CD4-positive, alpha-beta memory T cell (primary cell): ENCODE data around the gene EPS8. TPM values are rescaled to one million over a fixed set of nuclear protein-coding genes. Genes with fewer than 3 reads are reported as not detected.

Source experiments
- CTCF ChIA-PET: fragments of 350-600 bp; sonication (Branson Sonifier 250); formaldehyde crosslinking; loops from one replicate; lab custom pipeline; 2021; ENCODE audit warnings: inconsistent platforms; ENCODE audit not compliant: partially characterized antibody; lab: Charles Lee
- POLR2A ChIA-PET: fragments of 350-600 bp; sonication (Branson Sonifier 250); formaldehyde crosslinking; loops from one replicate; lab custom pipeline; 2021; ENCODE audit not compliant: partially characterized antibody; lab: Charles Lee
- DNase-seq, 5 donors: peaks; one replicate each; pipeline versions ENCODE4 v3.0.0 to v3.0.0-alpha.2; 2020 to 2022; ENCODE audit warnings: mixed read lengths in 1 of 5
- H3K27ac ChIP-seq: one replicate; pipeline ENCODE4 v1.7.0; 2013; ENCODE audit warnings: low read depth, low read length
- H3K27me3 ChIP-seq: 2 replicates; pipeline ENCODE4 v1.7.0; 2013; ENCODE audit warnings: mild to moderate bottlenecking, low read length, moderate library complexity; ENCODE audit not compliant: insufficient read depth
- H3K36me3 ChIP-seq: 2 replicates; pipeline ENCODE4 v1.7.0; 2013; ENCODE audit warnings: mild to moderate bottlenecking, low read length, moderate library complexity; ENCODE audit not compliant: insufficient read depth
- H3K4me1 ChIP-seq: 2 replicates; pipeline ENCODE4 v1.7.0; 2013; ENCODE audit warnings: mild to moderate bottlenecking, low read length, moderate library complexity; ENCODE audit not compliant: insufficient read depth
- H3K4me3 ChIP-seq, 2 donors: one replicate each; pipeline ENCODE4 v1.7.0; 2013; ENCODE audit warnings: low read length in 2 of 2, mild to moderate bottlenecking in 1 of 2
- H3K9me3 ChIP-seq, 2 donors: one replicate each; pipeline ENCODE4 v1.7.0; 2013; ENCODE audit warnings: low read length in 2 of 2, control low read depth in 1 of 2; ENCODE audit not compliant: control insufficient read depth in 1 of 2
- H3K27ac Mint-ChIP-seq, 7 donors: one replicate each; pipeline ENCODE4 v1.8.0; 2020 to 2021; ENCODE audit warnings: mixed read lengths in 7 of 7, mild to moderate bottlenecking in 6 of 7, inconsistent platforms in 3 of 7, moderate library complexity in 3 of 7
- H3K27me3 Mint-ChIP-seq, 2 donors: one replicate each; pipeline ENCODE4 v1.8.0; 2020 to 2021; ENCODE audit warnings: mixed read lengths in 2 of 2
- H3K36me3 Mint-ChIP-seq, 2 donors: one replicate each; pipeline ENCODE4 v1.8.0; 2020 to 2021; ENCODE audit warnings: mixed read lengths in 2 of 2, inconsistent platforms in 1 of 2, mild to moderate bottlenecking in 1 of 2
- H3K4me1 Mint-ChIP-seq, 4 donors: one replicate each; pipeline ENCODE4 v1.8.0; 2020 to 2021; ENCODE audit warnings: mixed read lengths in 4 of 4, mild to moderate bottlenecking in 1 of 4
- H3K4me3 Mint-ChIP-seq, 8 donors: one replicate each; pipeline ENCODE4 v1.8.0; 2020 to 2021; ENCODE audit warnings: mixed read lengths in 8 of 8, mild to moderate bottlenecking in 7 of 8, moderate library complexity in 6 of 8, inconsistent platforms in 3 of 8
- H3K9me3 Mint-ChIP-seq, 8 donors: one replicate each; pipeline ENCODE4 v1.8.0; 2020 to 2021; ENCODE audit warnings: mixed read lengths in 8 of 8, mild to moderate bottlenecking in 5 of 8, inconsistent platforms in 3 of 8, moderate library complexity in 1 of 8
- intact Hi-C: fragments of 100-400 bp; cut with micrococcal nuclease; formaldehyde crosslinking; loops from one replicate; pipeline ENCODE4 v1.15.1; 2023
- polyA plus RNA-seq, 2 donors: library from polyadenylated mRNA; unstranded; fragments of 300-500 nt; fragmentation: Illumina TruSeq; gene quantifications; one replicate each; pipeline ENCODE4 v1.2.3, GENCODE V29; 2021
- total RNA-seq, 2 experiments: library from RNA; stranded (reverse); gene quantifications; one replicate each; pipeline ENCODE4 v1.2.3, GENCODE V29; 2021

Gene EPS8
- total and polyA plus RNA-seq, 4 experiments from 2014 or later: 2.6 to 4.0 (median 3.6) TPM

DNA sequence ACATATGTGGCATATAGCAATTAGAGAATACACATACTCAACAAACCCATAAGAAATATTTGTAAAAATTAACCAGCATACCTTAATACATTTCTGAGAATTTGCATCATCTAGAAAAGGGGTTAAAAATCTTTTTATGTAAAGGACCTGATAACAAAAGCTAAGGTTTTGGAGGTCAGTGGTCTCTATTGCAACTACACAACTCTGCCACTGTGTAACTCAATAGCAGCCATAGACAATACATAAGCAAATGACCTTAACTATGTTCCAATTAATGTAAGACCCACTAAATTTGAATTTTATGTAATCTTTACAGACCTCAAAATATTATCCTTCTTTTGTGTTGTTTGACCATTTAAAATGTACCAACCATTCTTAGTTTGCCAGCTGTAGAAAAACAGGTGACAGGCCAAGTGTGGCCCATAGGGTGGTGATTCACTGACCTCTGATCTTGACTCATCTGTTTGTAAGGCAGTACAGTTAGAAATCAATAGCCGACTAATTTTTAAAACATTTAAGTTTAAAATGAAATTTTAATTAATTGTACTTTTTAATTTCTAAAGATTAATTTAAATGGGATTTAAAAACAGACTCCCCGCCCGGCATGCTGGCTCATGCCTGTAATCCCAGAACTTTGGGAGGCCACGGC is 7.4 kb upstream of the EPS8 start:
- H3K9me3 Mint-ChIP-seq: peaks cover 0 to 3% (median 0%) of the 10 kb centered on the region in 8 donors
- no peak overlapping the region for H3K27ac Mint-ChIP-seq
- no peaks in the 10 kb centered on the region for H3K9me3 ChIP-seq
- no peaks in the 10 kb centered on the region for H3K36me3 Mint-ChIP-seq
- H3K27ac ChIP-seq: no peak overlapping the region
- H3K4me3 ChIP-seq: no peak overlapping the region
- intact Hi-C loops: no loop called here
- peaks cover 2 to 10% of the 10 kb centered on the region in 2 donors for H3K27me3 Mint-ChIP-seq
- H3K4me3 Mint-ChIP-seq: no peak overlapping the region
- CTCF ChIA-PET: interaction anchor here (0.9 kb wide), 1 partner anchor 206 kb away, joined by 3 read pairs; no protein-coding TSS in a partner anchor
- H3K36me3 ChIP-seq: no peaks in the 10 kb centered on the region
- H3K4me1 ChIP-seq: no peaks in the 10 kb centered on the region
- no peaks in the 10 kb centered on the region for H3K4me1 Mint-ChIP-seq
- POLR2A ChIA-PET: no interaction called here
- DNase-seq: no peak
- no peaks in the 10 kb centered on the region for H3K27me3 ChIP-seq

DNA sequence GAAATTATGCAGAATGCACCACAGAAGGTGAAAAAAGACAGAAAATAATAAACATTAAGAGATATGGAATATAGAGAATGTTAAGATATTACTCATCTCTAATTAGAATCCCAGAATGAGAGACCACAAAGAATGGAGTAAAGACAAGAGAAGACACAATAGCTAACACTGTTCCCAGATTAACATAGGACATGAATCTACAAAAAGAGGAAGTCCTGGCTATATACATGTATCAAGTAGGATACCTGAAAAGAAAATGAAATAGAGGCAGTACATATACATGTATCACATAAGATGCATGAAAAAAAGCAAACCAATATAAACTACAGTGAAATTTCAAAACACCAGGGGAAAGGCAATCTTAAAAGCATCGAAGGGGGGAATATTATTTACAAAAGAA is 5.6 kb upstream of the EPS8 start:
- Histone ChIP-seq H3K36me3 (no peaks in the 10 kb centered on the region), H3K9me3 (no peaks in the 10 kb centered on the region), H3K27me3 (no peaks in the 10 kb centered on the region), H3K27ac (no peak overlapping the region), H3K4me1 (peaks cover 5% of the 10 kb centered on the region), H3K4me3 (no peak overlapping the region)
- Mint-ChIP-seq H3K9me3 (peaks cover 0 to 3% (median 0%) of the 10 kb centered on the region in 8 donors), H3K36me3 (peaks cover 0 to 2% of the 10 kb centered on the region in 2 donors), H3K27ac (no peak overlapping the region), H3K4me3 (no peak overlapping the region), H3K4me1 (peaks cover 3 to 6% (median 4%) of the 10 kb centered on the region in 4 donors), H3K27me3 (peaks cover 2 to 13% of the 10 kb centered on the region in 2 donors)
- intact Hi-C loops: no loop called here
- ChIA-PET CTCF (interaction anchor here (1.5 kb wide), 1 partner anchor 262 kb away, joined by 5 read pairs; no protein-coding TSS in a partner anchor), POLR2A (no interaction called here)
- no peak for DNase-seq

GRCh38 chr12:15794196-15794595 is 5.0 kb upstream of the EPS8 start:
- Mint-ChIP-seq H3K27ac (no peak overlapping the region), H3K4me3 (no peak overlapping the region), H3K4me1 (peaks cover 4 to 8% (median 6%) of the 10 kb centered on the region in 4 donors), H3K9me3 (peaks cover 0 to 3% (median 0%) of the 10 kb centered on the region in 8 donors), H3K36me3 (peaks cover 0 to 3% of the 10 kb centered on the region in 2 donors), H3K27me3 (peaks cover 2 to 14% of the 10 kb centered on the region in 2 donors)
- ChIA-PET POLR2A (no interaction called here), CTCF (interaction anchor here (1.5 kb wide), 2 partner anchors 14 to 262 kb away, joined by 4 to 5 read pairs; no protein-coding TSS in a partner anchor)
- intact Hi-C loops: no loop called here
- H3K27ac ChIP-seq: no peak overlapping the region
- H3K9me3 ChIP-seq: no peaks in the 10 kb centered on the region
- peaks cover 9% of the 10 kb centered on the region for H3K4me1 ChIP-seq
- H3K36me3 ChIP-seq: no peaks in the 10 kb centered on the region
- no peaks in the 10 kb centered on the region for H3K27me3 ChIP-seq
- no peak for DNase-seq
- no peak overlapping the region for H3K4me3 ChIP-seq

DNA sequence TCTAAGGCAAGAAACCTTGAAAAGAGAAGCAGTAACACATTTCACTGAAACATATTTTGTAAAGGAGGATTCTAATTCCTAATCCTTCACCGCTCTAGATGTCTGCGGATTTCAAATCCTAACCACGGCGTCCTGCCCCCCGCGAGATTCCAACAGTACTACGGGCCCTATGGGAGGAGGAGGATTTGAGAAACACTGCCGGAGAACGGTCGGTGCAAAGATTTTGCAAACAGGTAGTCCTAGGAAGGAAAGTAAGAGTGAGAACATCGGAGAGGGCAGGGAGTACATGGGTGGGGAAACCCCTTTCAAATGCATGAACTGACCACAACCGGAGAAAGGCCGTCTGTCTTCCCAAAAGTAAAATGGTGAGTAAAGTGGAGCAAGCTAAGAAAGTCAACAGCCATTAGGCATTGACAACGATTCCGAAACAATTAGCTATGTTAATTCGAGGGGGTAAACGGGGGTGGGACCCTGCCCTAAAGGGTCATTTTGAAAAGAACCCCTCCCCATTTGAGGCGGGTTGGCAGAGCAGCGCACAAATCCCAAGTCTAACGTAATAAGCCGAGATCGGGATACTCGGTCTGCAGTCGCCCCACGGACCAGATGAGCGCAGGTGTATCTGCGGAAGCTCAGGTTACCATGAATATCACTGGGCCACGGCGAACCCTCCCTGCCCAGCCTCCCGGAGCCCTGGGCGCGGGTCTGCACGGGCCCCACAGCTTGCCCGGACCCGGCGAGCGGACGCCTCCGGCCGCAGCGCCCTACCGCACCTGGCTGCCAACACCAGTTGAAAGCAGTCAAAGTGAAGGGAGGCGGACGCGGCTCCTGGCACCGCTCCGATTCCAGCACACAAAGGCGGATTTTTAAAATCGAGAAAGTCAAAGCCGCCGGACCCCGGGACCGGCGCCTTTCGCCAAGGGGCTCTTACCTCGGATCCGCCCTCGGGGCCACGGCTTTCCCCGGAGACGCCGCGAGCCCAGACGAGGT is 662 bp downstream of the EPS8 start:
- peaks cover 12 to 19% (median 15%) of the 10 kb centered on the region in 4 donors for H3K4me1 Mint-ChIP-seq
- H3K4me3 ChIP-seq: peak overlapping the region; percentile 33 to 78
- peaks cover 21% of the 10 kb centered on the region for H3K27me3 ChIP-seq
- ChIA-PET CTCF (interaction anchor here (0.8 to 1.7 kb wide), 4 partner anchors 15 to 256 kb away, joined by 3 to 7 read pairs (median 4); no protein-coding TSS in a partner anchor), POLR2A (interaction anchor here (0.8 to 2.3 kb wide), 6 partner anchors 94 to 833 kb away, joined by 3 to 9 read pairs (median 4); partner anchors contain the start of genes DERA and STRAP)
- no peaks in the 10 kb centered on the region for H3K9me3 ChIP-seq
- H3K9me3 Mint-ChIP-seq: peaks cover 0 to 2% (median 0%) of the 10 kb centered on the region in 8 donors
- H3K27ac Mint-ChIP-seq: peak overlapping the region; percentile 13 to 93 (median 76)
- peak overlapping the region; percentile 38 for H3K27ac ChIP-seq
- DNase-seq: peak in 3 of 5 donors; percentile 11 to 49 (median 15)
- H3K36me3 ChIP-seq: no peaks in the 10 kb centered on the region
- H3K4me3 Mint-ChIP-seq: peak overlapping the region; percentile 89 to 98 (median 95)
- intact Hi-C loops: loop anchor here (1.0 to 5.0 kb wide), 8 partner anchors 64 to 1532 kb away; partner anchors contain the start of genes DERA and STRAP
- peaks cover 0 to 8% of the 10 kb centered on the region in 2 donors for H3K36me3 Mint-ChIP-seq
- peaks cover 19% of the 10 kb centered on the region for H3K4me1 ChIP-seq
- peaks cover 18 to 29% of the 10 kb centered on the region in 2 donors for H3K27me3 Mint-ChIP-seq

DNA sequence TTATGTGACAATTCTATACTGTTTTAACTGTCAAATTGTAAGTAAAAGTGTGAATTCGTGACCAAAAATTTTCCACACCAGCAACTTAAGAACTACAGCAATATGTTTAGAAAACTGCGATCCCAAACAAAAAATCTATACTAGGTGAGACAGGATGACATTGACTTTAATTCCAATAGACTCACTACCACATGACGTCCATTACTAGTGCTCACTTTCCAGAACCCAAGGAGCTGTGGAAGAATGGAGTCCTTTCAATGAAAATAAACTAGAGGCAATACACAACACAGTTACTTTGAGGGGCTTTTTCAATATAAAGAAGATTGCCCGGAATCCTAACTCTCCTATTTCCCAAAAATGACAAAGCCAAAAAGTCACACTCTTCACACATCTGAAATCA is 1.4 kb downstream of the EPS8 start:
- Mint-ChIP-seq H3K4me1 (peaks cover 12 to 19% (median 15%) of the 10 kb centered on the region in 4 donors), H3K27me3 (peaks cover 21 to 31% of the 10 kb centered on the region in 2 donors), H3K9me3 (peaks cover 0 to 2% (median 0%) of the 10 kb centered on the region in 8 donors), H3K36me3 (peaks cover 0 to 8% of the 10 kb centered on the region in 2 donors), H3K4me3 (peak overlapping the region in 7 of 8 donors; percentile 89 to 98 (median 96)), H3K27ac (peak overlapping the region in 1 of 7 donors; percentile 76)
- ChIA-PET CTCF (interaction anchor here (1.7 kb wide), 2 partner anchors 15 to 255 kb away, joined by 6 to 7 read pairs; no protein-coding TSS in a partner anchor), POLR2A (interaction anchor here (2.3 kb wide), 1 partner anchor 94 kb away, joined by 9 read pairs; the partner anchor contains the start of gene STRAP)
- intact Hi-C loops: loop anchor here (2.0 to 5.0 kb wide), 7 partner anchors 65 to 1531 kb away; partner anchors contain the start of gene DERA
- H3K27ac ChIP-seq: no peak overlapping the region
- H3K36me3 ChIP-seq: no peaks in the 10 kb centered on the region
- H3K27me3 ChIP-seq: peaks cover 21% of the 10 kb centered on the region
- H3K4me3 ChIP-seq: peak overlapping the region in 1 of 2 donors; percentile 78
- no peak for DNase-seq
- H3K9me3 ChIP-seq: no peaks in the 10 kb centered on the region
- H3K4me1 ChIP-seq: peaks cover 19% of the 10 kb centered on the region

DNA sequence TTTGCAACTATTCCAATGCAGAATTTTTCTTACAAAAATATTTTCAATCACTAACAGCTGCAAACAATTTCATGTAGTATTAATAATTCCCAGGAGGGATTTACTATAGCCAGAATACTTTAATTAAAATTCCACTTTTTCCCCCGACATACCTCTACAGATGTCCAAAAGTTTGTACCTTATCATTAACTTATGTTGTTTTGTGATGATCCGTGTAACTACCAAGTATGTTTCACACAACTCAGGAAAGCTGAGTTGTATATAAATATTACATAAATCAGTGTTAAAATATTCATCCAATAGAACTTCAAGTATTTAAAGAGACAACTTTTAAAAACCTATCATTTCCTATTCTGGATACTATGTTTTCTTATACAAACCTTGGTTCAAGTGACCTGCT is 2.4 kb downstream of the EPS8 start:
- H3K4me3 Mint-ChIP-seq: peak overlapping the region in 1 of 8 donors; percentile 5
- peaks cover 21% of the 10 kb centered on the region for H3K27me3 ChIP-seq
- CTCF ChIA-PET: interaction anchor here (0.8 kb wide), 1 partner anchor 202 kb away, joined by 5 read pairs; no protein-coding TSS in a partner anchor

More for the DNA sequence above, 2.4 kb downstream of the EPS8 start:
- DNase-seq: no peak
- Mint-ChIP-seq H3K4me1 (peaks cover 12 to 19% (median 15%) of the 10 kb centered on the region in 4 donors), H3K36me3 (peaks cover 0 to 8% of the 10 kb centered on the region in 2 donors), H3K9me3 (peaks cover 0 to 2% (median 0%) of the 10 kb centered on the region in 8 donors), H3K27ac (peak overlapping the region in 1 of 7 donors; percentile 31), H3K27me3 (peaks cover 24 to 33% of the 10 kb centered on the region in 2 donors)
- Histone ChIP-seq H3K4me1 (peaks cover 19% of the 10 kb centered on the region), H3K36me3 (no peaks in the 10 kb centered on the region), H3K27ac (no peak overlapping the region), H3K4me3 (no peak overlapping the region), H3K9me3 (no peaks in the 10 kb centered on the region)
- intact Hi-C loops: loop anchor here (5.0 kb wide), 6 partner anchors 66 to 1014 kb away; partner anchors contain the start of gene DERA
- POLR2A ChIA-PET: no interaction called here
